GM18907 (cell line): ENCODE data around the gene PARL.
"Not testable (repeated sequence)": the region's sequence is repeated elsewhere in the genome, so short reads cannot be mapped to it uniquely, and the experiment has no call there.

Source experiments
- ATAC-seq: cut with Tn5 transposase; IDR thresholded peaks from one replicate; pipeline ENCODE4 v1.9.1; 2021; ENCODE audit warnings: mild to moderate bottlenecking, moderate library complexity; ENCODE audit not compliant: unreplicated experiment

Gene PARL

GRCh38 chr3:183796372-183796771, 88.3 kb downstream of the PARL start:
- no peak for ATAC-seq

GRCh38 chr3:183794452-183794851, 90.2 kb downstream of the PARL start:
- ATAC-seq: no peak

GRCh38 chr3:183792976-183793375, 91.7 kb downstream of the PARL start:
- no peak for ATAC-seq

GRCh38 chr3:183790700-183791099, 94.0 kb downstream of the PARL start:
- no peak for ATAC-seq

- no peak for ATAC-seq
These were observed 94.9 kb downstream of the PARL start for GRCh38 chr3:183789826-183790225.

GRCh38 chr3:183784503-183784902, 100.2 kb downstream of the PARL start:
- ATAC-seq: not testable (repeated sequence)

- no peak for ATAC-seq
These were observed 102.0 kb downstream of the PARL start for GRCh38 chr3:183782576-183783276.

GRCh38 chr3:183781246-183781645, 103.4 kb downstream of the PARL start:
- ATAC-seq: no peak

GRCh38 chr3:183779896-183780465, 104.7 kb downstream of the PARL start:
- no peak for ATAC-seq
